Measurements from ENCODE around the gene PDZD2.
A peak's percentile ranks its signal among the peaks of the same experiment; 100 is the strongest.
"Not testable (repeated sequence)": the region's sequence is repeated elsewhere in the genome, so short reads cannot be mapped to it uniquely, and the experiment has no call there.

PDZD2 gene

DNA sequence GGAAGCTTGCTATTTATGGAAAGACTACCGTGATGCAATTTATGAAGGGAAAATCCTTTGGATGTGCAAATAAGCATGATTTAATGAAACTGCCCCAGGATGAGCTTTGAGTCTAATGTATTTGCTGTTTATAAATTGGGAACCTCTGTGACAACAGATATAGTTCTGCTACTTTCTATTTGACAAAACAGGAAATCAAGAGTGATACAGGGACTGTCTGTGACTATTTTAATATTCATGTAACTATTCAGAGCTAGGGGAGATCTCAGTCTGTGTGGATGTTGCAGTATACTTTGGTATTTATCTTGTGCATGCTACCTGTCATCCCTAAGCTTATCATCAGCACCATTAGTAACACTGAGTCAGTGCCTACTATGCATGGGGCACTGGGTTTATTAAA, 132.1 kb downstream of the PDZD2 start:
- H3K4me3 ChIP-seq (ENCODE audit: low read length): no peak overlapping the region
- DNase-seq (ENCODE audit: low read depth): no peak
- TF ChIP-seq, protein P1, sequence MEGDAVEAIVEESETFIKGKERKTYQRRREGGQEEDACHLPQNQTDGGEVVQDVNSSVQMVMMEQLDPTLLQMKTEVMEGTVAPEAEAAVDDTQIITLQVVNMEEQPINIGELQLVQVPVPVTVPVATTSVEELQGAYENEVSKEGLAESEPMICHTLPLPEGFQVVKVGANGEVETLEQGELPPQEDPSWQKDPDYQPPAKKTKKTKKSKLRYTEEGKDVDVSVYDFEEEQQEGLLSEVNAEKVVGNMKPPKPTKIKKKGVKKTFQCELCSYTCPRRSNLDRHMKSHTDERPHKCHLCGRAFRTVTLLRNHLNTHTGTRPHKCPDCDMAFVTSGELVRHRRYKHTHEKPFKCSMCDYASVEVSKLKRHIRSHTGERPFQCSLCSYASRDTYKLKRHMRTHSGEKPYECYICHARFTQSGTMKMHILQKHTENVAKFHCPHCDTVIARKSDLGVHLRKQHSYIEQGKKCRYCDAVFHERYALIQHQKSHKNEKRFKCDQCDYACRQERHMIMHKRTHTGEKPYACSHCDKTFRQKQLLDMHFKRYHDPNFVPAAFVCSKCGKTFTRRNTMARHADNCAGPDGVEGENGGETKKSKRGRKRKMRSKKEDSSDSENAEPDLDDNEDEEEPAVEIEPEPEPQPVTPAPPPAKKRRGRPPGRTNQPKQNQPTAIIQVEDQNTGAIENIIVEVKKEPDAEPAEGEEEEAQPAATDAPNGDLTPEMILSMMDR (IDR thresholded peaks at IDR 0.05; ENCODE audit: insufficient read depth, low read depth, low read length, missing control alignments): no peak

GRCh38 chr5:31771500-31771899, 132.6 kb downstream of the PDZD2 start:
- TF ChIP-seq, protein P1 (IDR thresholded peaks at IDR 0.05; ENCODE audit: insufficient read depth, low read depth, low read length, missing control alignments): no peak
- DNase-seq (ENCODE audit: low read depth): peak; percentile 7
- no peak overlapping the region for H3K4me3 ChIP-seq (ENCODE audit: low read length)

- H3K4me3 ChIP-seq (ENCODE audit: low read length); DNase-seq (ENCODE audit: low read depth): not testable (repeated sequence)
Observed at GRCh38 chr5:31776294-31776693, 137.4 kb downstream of the PDZD2 start.

- TF ChIP-seq, protein P1 (IDR thresholded peaks at IDR 0.05; ENCODE audit: insufficient read depth, low read depth, low read length, missing control alignments): no peak
- no peak overlapping the region for H3K4me3 ChIP-seq (ENCODE audit: low read length)
- no peak for DNase-seq (ENCODE audit: low read depth)
Observed at GRCh38 chr5:31776976-31777651, 138.2 kb downstream of the PDZD2 start.

DNA sequence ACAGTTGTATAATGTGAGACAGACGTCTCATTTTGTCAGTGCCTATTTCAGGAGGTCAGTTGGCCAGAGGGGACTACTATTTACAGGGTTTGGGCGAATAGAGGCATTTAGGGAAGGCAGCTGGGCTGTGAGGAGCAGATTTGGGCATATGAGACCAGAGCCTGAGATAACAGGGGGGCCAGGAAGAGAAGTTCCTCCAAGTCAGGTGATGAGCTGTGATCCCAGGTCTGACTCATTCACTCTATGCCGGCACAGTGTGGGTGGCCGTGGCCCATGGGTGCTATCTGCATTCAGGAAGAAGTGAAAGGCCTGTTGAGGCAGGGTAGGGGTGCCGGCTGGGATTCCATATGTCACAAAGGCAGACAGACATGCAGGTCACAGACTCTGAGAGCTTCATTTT, 142.8 kb downstream of the PDZD2 start:
- DNase-seq (ENCODE audit: low read depth): peak; percentile 49
- TF ChIP-seq, protein P1 (IDR thresholded peaks at IDR 0.05; ENCODE audit: insufficient read depth, low read depth, low read length, missing control alignments): no peak
- H3K4me3 ChIP-seq (ENCODE audit: low read length): no peak overlapping the region

DNA sequence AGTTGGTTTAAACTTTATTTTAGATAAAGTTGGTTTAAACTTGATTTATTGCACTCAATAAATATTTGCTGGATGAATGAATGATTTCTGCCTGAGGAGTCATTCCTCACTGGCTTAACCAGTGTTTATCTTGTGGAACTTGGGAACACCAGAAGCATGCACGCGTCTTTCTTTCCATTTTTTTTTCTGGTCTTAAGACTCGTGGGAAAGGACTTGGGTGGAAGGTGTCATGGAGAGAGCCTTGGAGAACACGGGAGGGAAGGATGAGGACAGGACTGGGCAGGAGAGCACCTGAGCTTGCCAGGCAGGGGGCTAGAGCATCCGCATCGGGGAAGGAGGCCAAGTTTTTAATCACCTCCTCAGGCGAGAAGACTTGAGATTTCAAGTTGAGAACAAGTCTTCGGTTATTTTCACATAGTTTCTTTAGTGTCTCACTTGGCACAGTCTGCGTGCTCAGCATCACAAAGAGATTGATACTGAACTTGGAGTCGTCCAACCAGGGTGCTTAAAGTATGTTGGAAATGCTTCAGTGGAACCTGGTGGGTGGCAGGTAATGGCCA, 144.2 kb downstream of the PDZD2 start:
- TF ChIP-seq, protein P1 (IDR thresholded peaks at IDR 0.05; ENCODE audit: insufficient read depth, low read depth, low read length, missing control alignments): no peak
- H3K4me3 ChIP-seq (ENCODE audit: low read length): no peak overlapping the region
- peak; percentile 8 for DNase-seq (ENCODE audit: low read depth)

DNA sequence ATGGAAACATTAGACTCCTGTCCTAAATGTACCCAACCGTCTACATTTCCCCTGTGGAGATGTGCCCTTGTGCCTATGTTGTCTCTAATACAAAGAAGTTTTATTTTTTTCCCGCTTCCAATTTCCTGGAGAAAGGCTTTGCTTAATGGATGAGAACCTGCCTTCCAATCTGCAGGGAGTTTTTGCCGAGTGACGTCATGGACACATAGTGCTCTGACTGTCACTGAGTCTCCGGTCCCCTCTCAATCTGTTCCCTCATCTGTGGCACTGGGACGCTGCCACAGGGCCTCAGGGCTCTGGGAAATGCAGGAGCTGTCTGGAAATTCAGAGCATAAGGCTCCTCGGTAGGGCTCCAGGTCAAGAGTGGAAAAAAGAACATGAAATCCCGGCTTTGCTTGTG, 144.8 kb downstream of the PDZD2 start:
- no peak overlapping the region for H3K4me3 ChIP-seq (ENCODE audit: low read length)

More for the DNA sequence above, 144.8 kb downstream of the PDZD2 start:
- DNase-seq (ENCODE audit: low read depth): peak; percentile 9
- TF ChIP-seq, protein P1 (IDR thresholded peaks at IDR 0.05; ENCODE audit: insufficient read depth, low read depth, low read length, missing control alignments): no peak

All from epithelial cell of esophagus (primary cell).